ENCODE measurements around the gene SLC6A7.
"Not testable (repeated sequence)": the region's sequence is repeated elsewhere in the genome, so short reads cannot be mapped to it uniquely, and the experiment has no call there.

The SLC6A7 gene

GRCh38 chr5:150245111-150245789, 55.4 kb downstream of the SLC6A7 start:
- no peak for DNase-seq (ENCODE audit: low read depth)
- H3K4me3 ChIP-seq (ENCODE audit: low read length) = no peak overlapping the region
- no peak for TF ChIP-seq CTCF (IDR thresholded peaks at IDR 0.05; ENCODE audit: insufficient read depth, low read depth, low read length, missing control alignments)

GRCh38 chr5:150245808-150246207, 55.9 kb downstream of the SLC6A7 start:
- no peak for TF ChIP-seq CTCF (IDR thresholded peaks at IDR 0.05; ENCODE audit: insufficient read depth, low read depth, low read length, missing control alignments)

GRCh38 chr5:150246429-150246828, 56.6 kb downstream of the SLC6A7 start:
- TF ChIP-seq CTCF (IDR thresholded peaks at IDR 0.05; ENCODE audit: insufficient read depth, low read depth, low read length, missing control alignments) = no peak
- H3K4me3 ChIP-seq (ENCODE audit: low read length) = no peak overlapping the region
- no peak for DNase-seq (ENCODE audit: low read depth)

More at GRCh38 chr5:150245808-150246207, 55.9 kb downstream of the SLC6A7 start:
- no peak overlapping the region for H3K4me3 ChIP-seq (ENCODE audit: low read length)
- no peak for DNase-seq (ENCODE audit: low read depth)

GRCh38 chr5:150246835-150247234, 57.0 kb downstream of the SLC6A7 start:
- no peak for DNase-seq (ENCODE audit: low read depth)
- TF ChIP-seq CTCF (IDR thresholded peaks at IDR 0.05; ENCODE audit: insufficient read depth, low read depth, low read length, missing control alignments) = no peak
- H3K4me3 ChIP-seq (ENCODE audit: low read length) = no peak overlapping the region

GRCh38 chr5:150247726-150248125, 57.9 kb downstream of the SLC6A7 start:
- no peak for DNase-seq (ENCODE audit: low read depth)
- no peak for TF ChIP-seq CTCF (IDR thresholded peaks at IDR 0.05; ENCODE audit: insufficient read depth, low read depth, low read length, missing control alignments)
- H3K4me3 ChIP-seq (ENCODE audit: low read length) = no peak overlapping the region

GRCh38 chr5:150248493-150248892, 58.6 kb downstream of the SLC6A7 start:
- not testable (repeated sequence) for DNase-seq (ENCODE audit: low read depth); H3K4me3 ChIP-seq (ENCODE audit: low read length)

- no peak overlapping the region for H3K4me3 ChIP-seq (ENCODE audit: low read length)
- DNase-seq (ENCODE audit: low read depth) = no peak
- no peak for TF ChIP-seq CTCF (IDR thresholded peaks at IDR 0.05; ENCODE audit: insufficient read depth, low read depth, low read length, missing control alignments)
Observed at GRCh38 chr5:150248946-150249345, 59.1 kb downstream of the SLC6A7 start.

All from epithelial cell of esophagus (primary cell).